Nephron (organoid): ENCODE results near the gene ELMOD3.
A peak's percentile ranks its signal among the peaks of the same experiment; 100 is the strongest.
"Not testable (repeated sequence)": the region's sequence is repeated elsewhere in the genome, so short reads cannot be mapped to it uniquely, and the experiment has no call there.

Source experiments
- H3K27ac Mint-ChIP-seq, 3 experiments: 2 replicates each; pipeline ENCODE4 v1.8.0; 2020; ENCODE audit warnings: mixed read lengths in 3 of 3, mild to moderate bottlenecking in 2 of 3, moderate library complexity in 1 of 3
- H3K27me3 Mint-ChIP-seq: 2 replicates; pipeline ENCODE4 v1.8.0; 2021; ENCODE audit warnings: low read depth, mild to moderate bottlenecking, moderate library complexity, mixed read lengths
- H3K36me3 Mint-ChIP-seq: 2 replicates; pipeline ENCODE4 v1.8.0; 2020; ENCODE audit warnings: low read depth, mixed read lengths
- H3K4me1 Mint-ChIP-seq: 2 replicates; pipeline ENCODE4 v1.8.0; 2020; ENCODE audit warnings: mixed read lengths
- H3K4me3 Mint-ChIP-seq, 3 experiments: 2 replicates each; pipeline ENCODE4 v1.8.0; 2020; ENCODE audit warnings: mild to moderate bottlenecking in 3 of 3, mixed read lengths in 3 of 3, moderate library complexity in 2 of 3
- H3K9me3 Mint-ChIP-seq: 2 replicates; pipeline ENCODE4 v1.8.0; 2020; ENCODE audit warnings: mixed read lengths
- TF ChIP-seq, protein P1 (sequence below), 3 experiments: fragments of 200-600 bp; sonication (generic); IDR thresholded peaks; one replicate each; pipeline ENCODE4 v1.5.0; 2021; ENCODE audit warnings: antibody characterized with exemption in 3 of 3; ENCODE audit not compliant: unreplicated experiment in 3 of 3

ELMOD3 gene

DNA sequence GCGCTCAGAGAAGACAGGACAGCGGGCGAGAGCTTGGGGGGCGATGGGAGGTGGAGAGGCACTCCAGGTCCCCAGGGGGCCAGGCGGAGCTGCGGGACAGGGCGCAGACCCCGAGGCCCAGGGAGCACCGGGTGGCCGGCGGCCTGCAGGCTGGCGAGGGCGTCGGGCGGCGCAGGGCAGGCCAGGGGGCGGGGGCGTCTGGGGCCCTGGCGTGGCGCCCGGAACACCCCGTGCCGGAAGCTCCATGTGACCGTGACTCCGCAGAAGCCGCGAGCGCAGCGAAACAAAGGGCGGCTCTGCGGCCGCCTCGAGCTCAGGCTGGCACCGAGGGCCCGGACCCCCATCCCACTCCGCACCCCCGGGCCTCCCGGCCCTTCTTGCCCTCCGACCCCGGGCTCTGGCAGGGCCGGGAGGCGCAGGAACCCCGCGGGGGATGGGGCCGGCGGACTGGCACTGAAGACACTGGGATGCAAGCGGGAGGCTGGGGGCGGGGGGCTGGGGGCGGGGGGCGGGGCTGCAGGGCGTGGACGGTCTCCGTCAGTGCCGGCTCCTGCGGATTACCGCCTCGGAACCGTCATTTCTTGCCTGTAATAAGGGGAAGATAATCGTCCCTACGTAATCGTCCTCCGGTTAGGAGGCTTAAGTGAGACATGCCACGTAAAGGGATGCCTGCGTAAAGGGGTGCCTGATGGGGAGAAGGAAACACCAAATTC is 83.1 kb downstream of the ELMOD3 start:
- TF ChIP-seq, protein P1, sequence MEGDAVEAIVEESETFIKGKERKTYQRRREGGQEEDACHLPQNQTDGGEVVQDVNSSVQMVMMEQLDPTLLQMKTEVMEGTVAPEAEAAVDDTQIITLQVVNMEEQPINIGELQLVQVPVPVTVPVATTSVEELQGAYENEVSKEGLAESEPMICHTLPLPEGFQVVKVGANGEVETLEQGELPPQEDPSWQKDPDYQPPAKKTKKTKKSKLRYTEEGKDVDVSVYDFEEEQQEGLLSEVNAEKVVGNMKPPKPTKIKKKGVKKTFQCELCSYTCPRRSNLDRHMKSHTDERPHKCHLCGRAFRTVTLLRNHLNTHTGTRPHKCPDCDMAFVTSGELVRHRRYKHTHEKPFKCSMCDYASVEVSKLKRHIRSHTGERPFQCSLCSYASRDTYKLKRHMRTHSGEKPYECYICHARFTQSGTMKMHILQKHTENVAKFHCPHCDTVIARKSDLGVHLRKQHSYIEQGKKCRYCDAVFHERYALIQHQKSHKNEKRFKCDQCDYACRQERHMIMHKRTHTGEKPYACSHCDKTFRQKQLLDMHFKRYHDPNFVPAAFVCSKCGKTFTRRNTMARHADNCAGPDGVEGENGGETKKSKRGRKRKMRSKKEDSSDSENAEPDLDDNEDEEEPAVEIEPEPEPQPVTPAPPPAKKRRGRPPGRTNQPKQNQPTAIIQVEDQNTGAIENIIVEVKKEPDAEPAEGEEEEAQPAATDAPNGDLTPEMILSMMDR (IDR thresholded peaks at IDR 0.05; ENCODE audit: unreplicated experiment in 3 of 3), result no peak
- Mint-ChIP-seq H3K27me3 (peaks cover 10% of the 10 kb centered on the region), H3K9me3 (no peaks in the 10 kb centered on the region), H3K4me3 (peak overlapping the region; percentile 85 to 89 (median 89)), H3K36me3 (no peaks in the 10 kb centered on the region), H3K4me1 (peaks cover 42% of the 10 kb centered on the region), H3K27ac (peak overlapping the region; percentile 91 to 99 (median 96))

DNA sequence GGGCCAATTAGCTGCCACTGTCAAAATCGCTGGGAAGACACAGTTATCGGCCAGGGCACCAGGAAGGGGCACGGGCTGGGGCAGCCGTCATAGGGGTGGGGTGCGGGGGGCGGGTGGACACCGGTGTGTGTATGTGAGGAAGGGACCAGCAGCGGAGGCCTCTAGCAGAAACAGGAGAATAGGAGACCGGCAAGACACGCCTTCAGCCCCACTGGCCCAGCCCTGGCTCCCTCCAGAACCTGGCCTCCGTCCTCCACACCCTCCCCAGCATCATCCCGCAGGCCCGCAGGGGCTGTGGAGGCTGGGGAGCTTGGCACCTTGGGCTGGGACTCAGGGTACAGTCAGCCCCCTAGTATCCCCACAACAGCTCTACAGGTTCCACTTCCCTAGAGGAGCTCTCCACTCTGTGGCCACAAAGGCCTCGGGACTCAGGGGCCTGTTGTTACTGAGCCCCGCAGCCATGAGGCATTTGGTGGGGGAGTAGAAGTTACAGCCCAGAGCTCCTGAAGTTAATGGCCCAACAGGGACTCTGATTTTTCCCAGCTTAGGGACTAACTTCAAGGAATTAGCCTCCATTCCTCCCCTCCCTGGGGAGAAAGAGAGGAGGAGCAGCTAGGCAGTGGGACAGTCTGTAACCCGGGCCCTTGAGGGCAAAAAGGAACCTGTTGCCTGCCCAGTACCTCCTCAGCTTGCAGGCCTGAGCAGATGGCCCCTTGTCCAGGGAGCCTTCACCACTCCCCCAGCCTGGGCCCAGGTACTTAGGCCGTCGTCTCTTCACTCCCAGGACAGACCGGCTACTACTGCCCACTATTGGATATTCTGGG is 83.8 kb downstream of the ELMOD3 start:
- Mint-ChIP-seq H3K9me3 (no peaks in the 10 kb centered on the region), H3K27ac (peak overlapping the region; percentile 91 to 99 (median 94)), H3K4me1 (peaks cover 41% of the 10 kb centered on the region), H3K4me3 (peak overlapping the region; percentile 74 to 89 (median 89)), H3K27me3 (peaks cover 13% of the 10 kb centered on the region), H3K36me3 (no peaks in the 10 kb centered on the region)
- TF ChIP-seq, protein P1 (IDR thresholded peaks at IDR 0.05; ENCODE audit: unreplicated experiment in 3 of 3), result no peak

DNA sequence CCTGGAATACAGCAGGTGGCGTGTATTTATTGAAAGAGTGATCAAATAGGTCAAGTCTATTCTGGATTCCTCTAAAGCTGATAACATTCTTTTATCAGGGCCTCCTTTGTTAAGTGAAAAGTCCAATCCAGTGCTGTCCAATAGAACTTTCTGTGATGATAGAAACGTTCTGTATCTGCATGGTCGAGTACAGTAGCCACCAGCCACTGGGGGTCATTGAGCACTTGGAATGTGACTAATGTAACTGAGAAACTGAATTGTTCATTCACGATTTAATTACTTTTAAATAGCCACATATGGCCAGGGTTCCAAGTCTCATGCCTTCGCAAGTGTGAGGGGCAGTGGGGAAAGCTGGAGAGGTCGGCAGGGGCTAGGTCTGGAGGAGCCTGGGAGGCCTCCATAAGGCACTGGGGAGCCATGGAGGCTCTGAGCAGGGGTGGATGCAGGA is 84.5 kb downstream of the ELMOD3 start:
- TF ChIP-seq, protein P1 (IDR thresholded peaks at IDR 0.05; ENCODE audit: unreplicated experiment in 3 of 3), result peak in 1 of 3 experiments; percentile 14
- Mint-ChIP-seq H3K4me1 (peaks cover 34% of the 10 kb centered on the region), H3K27ac (peak overlapping the region; percentile 91 to 99 (median 94)), H3K27me3 (peaks cover 10% of the 10 kb centered on the region), H3K36me3 (no peaks in the 10 kb centered on the region), H3K9me3 (no peaks in the 10 kb centered on the region), H3K4me3 (peak overlapping the region in 2 of 3 experiments; percentile 9 to 36)

DNA sequence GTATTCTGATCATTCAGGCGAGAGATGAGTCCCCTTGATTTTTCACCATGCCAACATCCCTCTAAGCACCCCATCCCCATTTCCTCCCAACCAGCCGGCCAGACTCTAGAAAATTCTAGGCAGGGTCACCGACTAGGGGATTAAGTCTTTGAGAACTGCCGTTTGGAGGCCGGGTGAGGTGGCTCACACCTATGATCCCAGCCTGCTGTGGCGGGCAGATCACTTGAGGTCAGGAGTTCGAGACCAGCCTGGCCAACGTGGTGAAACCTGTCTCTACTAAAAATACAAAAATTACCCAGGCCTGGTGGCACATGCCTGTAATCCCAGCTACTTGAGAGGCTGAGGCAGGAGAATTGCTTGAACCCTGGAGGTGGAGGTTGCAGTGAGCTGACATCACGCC is 85.0 kb downstream of the ELMOD3 start:
- H3K9me3 Mint-ChIP-seq, H3K27me3 Mint-ChIP-seq, H3K4me3 Mint-ChIP-seq, H3K36me3 Mint-ChIP-seq: not testable (repeated sequence)
- peaks cover 33% of the 10 kb centered on the region for H3K4me1 Mint-ChIP-seq
- H3K27ac Mint-ChIP-seq, result peak overlapping the region in 2 of 3 experiments; percentile 94 to 99

DNA sequence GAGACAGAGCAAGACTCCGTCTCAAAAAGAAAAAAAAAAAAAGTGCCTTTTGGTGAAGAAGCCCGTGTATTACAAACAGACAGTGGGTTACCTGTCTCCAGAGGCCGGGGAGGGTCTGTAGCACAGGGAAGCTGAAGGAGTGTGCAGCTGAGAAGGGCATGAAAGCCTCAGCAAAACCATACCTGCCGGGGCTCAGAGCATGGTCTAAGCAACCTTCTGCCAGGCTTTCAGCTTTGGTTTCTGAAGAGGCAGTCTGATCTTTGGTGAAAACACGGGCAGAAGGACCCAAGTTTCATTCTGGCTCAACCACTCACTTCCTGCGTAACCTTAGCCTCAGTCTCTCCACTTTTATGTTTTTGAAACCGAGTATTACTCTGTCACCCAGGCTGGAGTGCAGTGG is 85.4 kb downstream of the ELMOD3 start:
- TF ChIP-seq, protein P1 (IDR thresholded peaks at IDR 0.05; ENCODE audit: unreplicated experiment in 3 of 3), result no peak
- H3K4me3 Mint-ChIP-seq, result no peak overlapping the region
- peaks cover 32% of the 10 kb centered on the region for H3K4me1 Mint-ChIP-seq
- H3K9me3 Mint-ChIP-seq, result no peaks in the 10 kb centered on the region
- no peak overlapping the region for H3K27ac Mint-ChIP-seq
- H3K36me3 Mint-ChIP-seq, result no peaks in the 10 kb centered on the region
- H3K27me3 Mint-ChIP-seq, result peaks cover 10% of the 10 kb centered on the region

DNA sequence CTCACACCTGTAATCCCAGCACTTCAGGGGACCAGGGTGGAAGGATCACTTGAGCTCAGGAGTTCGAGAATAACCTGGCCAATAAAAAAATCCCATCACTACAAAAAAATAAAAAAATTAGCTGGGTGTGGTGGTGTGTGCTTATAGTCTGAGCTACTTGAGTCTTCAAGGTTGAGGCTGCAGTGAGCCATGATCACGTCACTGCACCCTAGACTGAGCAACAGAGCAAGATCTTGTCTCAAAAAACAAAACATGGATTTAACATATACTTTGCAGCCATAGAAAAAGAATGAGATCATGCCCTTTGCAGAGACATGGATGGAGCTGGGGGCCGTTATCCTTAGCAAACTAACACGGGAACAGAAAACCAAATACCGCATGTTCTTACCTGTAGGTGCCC is 86.2 kb downstream of the ELMOD3 start:
- H3K27me3 Mint-ChIP-seq, result peaks cover 10% of the 10 kb centered on the region
- H3K36me3 Mint-ChIP-seq, result no peaks in the 10 kb centered on the region
- no peaks in the 10 kb centered on the region for H3K9me3 Mint-ChIP-seq
- no peak overlapping the region for H3K4me3 Mint-ChIP-seq
- peak overlapping the region in 1 of 3 experiments; percentile 16 for H3K27ac Mint-ChIP-seq
- TF ChIP-seq, protein P1 (IDR thresholded peaks at IDR 0.05; ENCODE audit: unreplicated experiment in 3 of 3), result no peak
- peaks cover 27% of the 10 kb centered on the region for H3K4me1 Mint-ChIP-seq
